HepG2 (cell line): Measurements from ENCODE around the gene C2orf15. TPM values are rescaled to one million over a fixed set of nuclear protein-coding genes. Genes with fewer than 3 reads are reported as not detected.

Experiments used
- AKNA ChIP-seq: sonication (generic); formaldehyde crosslinking; IDR thresholded peaks from 2 replicates; pipeline ENCODE4 v1.4.0; 2020; ENCODE audit warnings: missing genetic modification reagents, borderline replicate concordance
- ATF7 ChIP-seq, 2 experiments: fragments of 450-650 bp in 1 of 2; sonication (generic) in 1 of 2; formaldehyde crosslinking in 1 of 2; IDR thresholded peaks; 2 replicates each; pipeline versions ENCODE4 v1.4.0 to v1.6.1; 2016 to 2020; ENCODE audit warnings: antibody characterized with exemption in 1 of 2, mild to moderate bottlenecking in 1 of 2, missing genetic modification reagents in 1 of 2
- BCLAF1 ChIP-seq: fragments of 450-650 bp; IDR thresholded peaks from 2 replicates; pipeline ENCODE4 v1.6.1; 2017; ENCODE audit warnings: mild to moderate bottlenecking
- ERF ChIP-seq: IDR thresholded peaks from 2 replicates; pipeline ENCODE4 v1.6.1; 2018; ENCODE audit warnings: missing biosample characterization, missing genetic modification reagents
- KMT2B ChIP-seq: IDR thresholded peaks from 2 replicates; pipeline ENCODE4 v1.6.1; 2016; ENCODE audit warnings: missing genetic modification reagents, missing compliant biosample characterization
- MED13 ChIP-seq: sonication (generic); formaldehyde crosslinking; IDR thresholded peaks from 2 replicates; pipeline ENCODE4 v1.5.0; 2020; ENCODE audit warnings: missing genetic modification reagents
- NR2F1 ChIP-seq, 2 experiments: fragments of 450-650 bp in 1 of 2; formaldehyde crosslinking in 1 of 2; IDR thresholded peaks; 2 replicates each; pipeline versions ENCODE4 v1.5.0 to v1.6.1; 2016 to 2020; ENCODE audit warnings: mild to moderate bottlenecking in 1 of 2, missing compliant biosample characterization in 1 of 2, missing genetic modification reagents in 1 of 2, moderate library complexity in 1 of 2
- PHF20 ChIP-seq: sonication (generic); formaldehyde crosslinking; IDR thresholded peaks from 2 replicates; pipeline ENCODE4 v1.5.0; 2020; ENCODE audit warnings: mild to moderate bottlenecking, missing genetic modification reagents
- POLR2AphosphoS2 ChIP-seq: IDR thresholded peaks from 2 replicates; pipeline ENCODE4 v1.6.1; 2011; ENCODE audit warnings: low read depth, low read length, improper control_type of control experiment
- RARG ChIP-seq: sonication (generic); formaldehyde crosslinking; IDR thresholded peaks from 2 replicates; pipeline ENCODE4 v1.4.0; 2020; ENCODE audit warnings: low read depth, mild to moderate bottlenecking, missing genetic modification reagents
- SAFB2 ChIP-seq: sonication (generic); formaldehyde crosslinking; IDR thresholded peaks from 2 replicates; pipeline ENCODE4 v1.5.1; 2020; ENCODE audit warnings: missing genetic modification reagents, low read depth, mild to moderate bottlenecking, borderline replicate concordance
- SATB2 ChIP-seq: sonication (generic); formaldehyde crosslinking; IDR thresholded peaks from 2 replicates; pipeline ENCODE4 v1.5.0; 2020; ENCODE audit warnings: missing genetic modification reagents
- ZNF101 ChIP-seq: sonication (generic); formaldehyde crosslinking; IDR thresholded peaks from 2 replicates; pipeline ENCODE4 v1.4.0; 2020; ENCODE audit warnings: mild to moderate bottlenecking, low read depth, missing genetic modification reagents, borderline replicate concordance
- ZNF362 ChIP-seq: sonication (generic); formaldehyde crosslinking; IDR thresholded peaks from 2 replicates; pipeline ENCODE4 v1.4.0; 2020; ENCODE audit warnings: missing genetic modification reagents, mild to moderate bottlenecking, borderline replicate concordance
- ZNF724P ChIP-seq: sonication (generic); formaldehyde crosslinking; IDR thresholded peaks from 2 replicates; pipeline ENCODE4 v1.8.0; 2022; ENCODE audit warnings: missing genetic modification reagents, borderline replicate concordance
- polyA plus RNA-seq, 8 experiments: library from polyadenylated mRNA; depleted of rRNA in 3 of 8; stranded (reverse) in 7 of 8; unstranded in 1 of 8; fragments of >200 nt; fragmentation: Illumina TruSeq in 4 of 8; extraction: Trizol in 4 of 8; gene quantifications; 2 replicates each; pipeline versions ENCODE4 v1.2.1 to v1.2.3, GENCODE V29; 2011 to 2016; ENCODE audit warnings: low read depth in 4 of 8, missing spikeins in 1 of 8, mixed read lengths in 1 of 8; ENCODE audit not compliant: insufficient read depth in 1 of 8
- total RNA-seq, 5 experiments: library from RNA; depleted of rRNA; stranded (reverse); fragments of >200 nt; fragmentation: Illumina TruSeq; extraction: Trizol; gene quantifications; 2 replicates each; pipeline ENCODE4 v1.2.3, GENCODE V29; 2016; ENCODE audit warnings: low read depth in 1 of 5
- TF ChIP-seq, protein P1 (sequence below): sonication (generic); formaldehyde crosslinking; IDR thresholded peaks from 2 replicates; pipeline ENCODE4 v1.8.0; 2022; ENCODE audit warnings: missing genetic modification reagents, mild to moderate bottlenecking, moderate library complexity, borderline replicate concordance

Gene C2orf15
- total and polyA plus RNA-seq, 2 of the 13 experiments (the other 11 are each of a cell fraction or from before 2014, with no cell fraction given) = 5.5 to 8.3 TPM

DNA sequence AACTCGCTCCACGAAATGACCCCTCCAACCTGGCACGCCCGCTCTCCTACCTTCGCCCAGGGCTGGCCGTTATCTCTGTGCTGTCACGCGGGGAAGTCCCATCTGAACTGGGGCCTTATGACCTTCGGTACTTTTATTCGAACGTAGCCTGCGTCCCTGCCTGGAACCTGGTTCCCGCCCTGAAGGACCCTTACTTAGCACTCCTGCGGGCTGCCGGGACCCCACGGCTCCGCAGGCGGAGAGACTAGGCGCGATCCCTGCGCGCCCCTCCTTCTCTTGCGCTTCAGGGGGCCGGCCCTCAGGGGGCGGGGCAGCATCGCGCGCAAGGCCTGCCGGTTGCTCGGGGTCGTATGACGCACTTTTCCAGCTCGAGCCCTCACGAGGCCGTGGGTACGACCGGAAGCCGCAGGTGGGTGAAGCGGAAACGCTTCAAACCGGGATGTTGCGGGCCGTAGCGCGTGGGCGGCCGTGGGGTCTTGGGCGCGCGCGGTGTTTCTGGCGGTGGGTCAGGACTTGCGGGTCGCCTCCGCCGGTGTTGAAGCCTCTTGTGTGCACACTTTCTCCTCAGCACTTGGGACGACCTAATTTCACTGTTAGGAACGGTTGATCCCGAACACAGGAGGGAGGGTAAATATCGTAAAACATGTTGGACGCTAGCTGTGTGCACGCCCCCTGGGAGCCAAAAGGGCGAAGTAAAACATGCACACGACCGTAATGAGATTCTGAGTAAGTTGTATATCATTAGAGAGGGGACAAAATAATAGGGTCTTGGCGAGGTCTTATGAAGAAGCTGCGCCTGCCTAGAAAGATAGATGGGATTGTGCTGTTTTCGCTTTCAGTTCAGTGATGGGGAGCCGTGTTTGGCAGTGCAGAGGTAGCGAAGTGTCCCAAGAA is 13.4 kb downstream of the C2orf15 start, which contains the start of the genes LIPT1 and TSGA10 (continued):
- TF ChIP-seq NR2F1 (CRISPR knock-in tag; IDR thresholded peaks at IDR 0.05) = 0 out of 4 replicates have a peak, but pooled peaks have one; percentile 13 to 15
- no peak; the same call in 1 of the 2 replicates for TF ChIP-seq AKNA
- peak; percentile 82; the same call in 1 of the 2 replicates for TF ChIP-seq ZNF724P (CRISPR knock-in tag)
- peak; percentile 94 for TF ChIP-seq SAFB2 (CRISPR knock-in tag)
- no peak for TF ChIP-seq RARG (CRISPR knock-in tag)
- TF ChIP-seq, protein P1, sequence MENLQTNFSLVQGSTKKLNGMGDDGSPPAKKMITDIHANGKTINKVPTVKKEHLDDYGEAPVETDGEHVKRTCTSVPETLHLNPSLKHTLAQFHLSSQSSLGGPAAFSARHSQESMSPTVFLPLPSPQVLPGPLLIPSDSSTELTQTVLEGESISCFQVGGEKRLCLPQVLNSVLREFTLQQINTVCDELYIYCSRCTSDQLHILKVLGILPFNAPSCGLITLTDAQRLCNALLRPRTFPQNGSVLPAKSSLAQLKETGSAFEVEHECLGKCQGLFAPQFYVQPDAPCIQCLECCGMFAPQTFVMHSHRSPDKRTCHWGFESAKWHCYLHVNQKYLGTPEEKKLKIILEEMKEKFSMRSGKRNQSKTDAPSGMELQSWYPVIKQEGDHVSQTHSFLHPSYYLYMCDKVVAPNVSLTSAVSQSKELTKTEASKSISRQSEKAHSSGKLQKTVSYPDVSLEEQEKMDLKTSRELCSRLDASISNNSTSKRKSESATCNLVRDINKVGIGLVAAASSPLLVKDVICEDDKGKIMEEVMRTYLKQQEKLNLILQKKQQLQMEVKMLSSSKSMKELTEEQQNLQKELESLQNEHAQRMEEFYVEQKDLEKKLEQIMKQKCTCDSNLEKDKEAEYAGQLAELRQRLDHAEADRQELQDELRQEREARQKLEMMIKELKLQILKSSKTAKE (CRISPR knock-in tag) = no peak
- no peak for TF ChIP-seq ATF7 (IDR thresholded peaks at IDR 0.05)
- TF ChIP-seq ATF7 (CRISPR knock-in tag; IDR thresholded peaks at IDR 0.05) = peak; percentile 95
- TF ChIP-seq ZNF101 (CRISPR knock-in tag) = peak; percentile 94; the same call in 1 of the 2 replicates
- peak; percentile 100 for TF ChIP-seq KMT2B
- peak; percentile 61; the same call in 1 of the 2 replicates for TF ChIP-seq ZNF362 (CRISPR knock-in tag)
- TF ChIP-seq MED13 (CRISPR knock-in tag) = peak; percentile 78; the same call in 1 of the 2 replicates
- TF ChIP-seq PHF20 (CRISPR knock-in tag) = peak; percentile 96
- peak; percentile 99 for TF ChIP-seq ERF (CRISPR knock-in tag)
- no peak for TF ChIP-seq POLR2AphosphoS2
- peak; percentile 96 for TF ChIP-seq SATB2 (CRISPR knock-in tag)
- no peak for TF ChIP-seq BCLAF1
